ENCODE data around the gene GRHL1.

The GRHL1 gene

DNA sequence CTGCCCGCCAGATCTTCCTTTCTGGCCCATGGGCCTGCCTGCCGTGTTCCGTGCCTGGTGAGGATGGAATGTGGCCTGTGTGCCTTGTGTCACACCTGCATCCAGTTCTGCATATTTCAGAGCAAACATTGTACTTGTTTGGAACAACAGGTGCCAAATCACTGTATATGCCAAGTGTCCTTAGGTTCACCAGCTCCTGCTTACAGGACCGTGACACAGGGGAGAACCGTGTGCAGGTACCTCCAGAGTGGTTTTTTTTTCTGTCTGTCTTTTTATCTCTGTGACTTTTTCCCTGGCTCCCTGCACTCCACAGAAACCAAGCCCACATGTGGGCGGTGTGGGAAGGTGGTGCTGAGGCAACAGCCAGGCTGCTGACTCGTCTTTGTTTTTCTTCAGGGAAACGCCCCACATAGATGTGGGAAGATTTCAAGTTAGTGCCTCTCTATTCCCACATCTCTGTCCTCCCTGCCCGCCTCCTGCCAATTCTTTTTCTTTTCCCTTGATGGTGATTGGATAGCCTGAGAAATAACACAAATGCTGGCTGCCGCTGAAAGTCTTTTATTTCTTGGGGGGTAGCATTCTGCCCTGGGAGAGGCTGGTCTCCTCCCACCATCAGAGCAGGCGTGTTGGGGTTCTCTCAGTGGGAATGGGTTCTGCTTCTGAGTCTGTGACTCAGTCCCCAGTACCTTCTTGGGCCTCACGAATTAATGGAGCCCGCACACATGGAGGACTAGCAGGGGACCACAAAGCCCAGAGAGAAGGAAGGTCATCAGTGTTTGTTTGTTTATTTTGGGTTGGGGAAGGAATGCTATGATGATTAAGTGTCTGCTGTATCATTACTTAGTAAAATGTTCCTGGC, 21.4 kb downstream of the GRHL1 start:
- no peak for DNase-seq

- no peak for DNase-seq
Observed at GRCh38 chr2:9973690-9974089, 22.2 kb downstream of the GRHL1 start.

- no peak for DNase-seq
Observed at GRCh38 chr2:9974343-9974742, 22.9 kb downstream of the GRHL1 start.

GRCh38 chr2:9975328-9975727, 23.8 kb downstream of the GRHL1 start:
- no peak for DNase-seq

GRCh38 chr2:9975805-9976447, 24.4 kb downstream of the GRHL1 start:
- DNase-seq: no peak

DNA sequence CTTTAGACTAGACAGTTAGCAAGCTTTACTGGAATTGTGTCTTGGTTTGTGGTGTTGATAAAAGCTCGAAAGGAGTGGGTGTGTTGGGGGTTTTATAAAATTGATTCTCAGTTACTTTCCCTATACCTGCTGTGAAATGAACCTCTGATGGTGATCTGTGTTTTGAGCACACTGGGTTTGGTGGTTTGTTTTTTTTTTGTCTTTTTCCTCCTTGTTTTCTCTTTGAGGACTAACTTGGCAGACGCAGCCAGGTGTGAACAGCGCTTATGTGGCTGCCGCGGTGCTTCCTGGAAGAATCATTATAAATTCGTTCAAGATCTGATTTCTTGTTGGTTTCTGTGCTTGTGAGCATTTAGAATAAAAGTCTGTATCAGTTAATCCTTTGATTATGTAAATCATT, 28.5 kb downstream of the GRHL1 start:
- no peak for DNase-seq

- no peak for DNase-seq
Observed at GRCh38 chr2:9980520-9980919, 29.0 kb downstream of the GRHL1 start.

DNA sequence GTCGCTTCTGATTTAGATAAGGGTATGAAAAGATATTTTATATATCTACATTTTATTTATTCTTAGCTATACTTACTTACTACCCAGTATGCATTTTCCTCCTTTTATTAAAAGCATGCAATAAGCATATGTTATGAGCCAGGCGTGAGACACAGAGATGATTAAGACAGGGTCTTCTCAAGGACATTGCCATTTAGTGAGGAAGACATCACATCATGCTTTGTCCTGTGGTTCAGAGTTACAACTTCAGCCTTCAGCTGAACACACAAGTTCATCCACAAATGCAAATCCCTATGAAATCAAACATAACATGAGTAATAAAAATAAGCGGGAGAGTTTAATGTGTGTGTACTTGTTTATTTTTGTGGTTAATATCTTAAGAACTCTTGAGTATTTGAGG, 30.2 kb downstream of the GRHL1 start:
- DNase-seq: no peak

DNA sequence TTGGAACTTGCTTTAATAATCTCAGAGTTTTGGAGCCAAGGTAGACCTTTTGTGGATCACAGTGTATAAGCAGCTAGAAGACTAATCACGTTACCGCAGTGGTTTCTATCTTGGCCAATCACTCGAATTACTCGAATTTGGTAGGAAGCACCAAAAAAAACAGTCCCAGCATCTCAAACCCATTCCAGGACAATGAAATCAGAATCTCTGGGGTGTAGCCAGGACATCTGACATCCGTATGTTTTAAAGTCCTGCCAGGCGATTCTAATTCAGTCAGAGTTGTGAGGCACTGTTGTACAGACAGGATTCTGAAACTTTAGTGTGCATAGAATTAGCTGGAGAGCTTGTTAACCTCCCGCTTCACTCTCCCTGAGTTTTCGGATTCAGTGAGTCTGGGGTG, 30.8 kb downstream of the GRHL1 start:
- DNase-seq: no peak

DNA sequence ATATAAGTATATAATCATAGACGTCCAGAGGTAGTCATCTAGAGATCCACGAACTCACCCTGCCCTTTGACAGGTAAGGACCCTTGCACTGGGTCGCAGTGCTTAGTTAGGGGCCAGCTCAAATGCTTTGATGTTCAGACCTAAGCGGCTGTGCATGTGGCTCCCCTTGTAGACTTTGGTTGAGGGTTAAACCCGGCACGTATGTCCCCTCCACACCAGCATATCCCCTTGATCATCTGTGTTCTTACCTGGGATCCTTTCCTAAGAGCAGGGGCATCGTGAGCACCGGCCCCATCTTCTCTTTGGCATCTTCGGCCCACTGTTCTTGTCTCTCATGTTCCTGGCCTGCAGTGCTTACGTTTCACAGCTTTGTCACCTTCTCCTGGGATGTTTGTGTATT, 31.4 kb downstream of the GRHL1 start:
- no peak for DNase-seq

GRCh38 chr2:9983401-9984216, 32.1 kb downstream of the GRHL1 start:
- DNase-seq: no peak

GRCh38 chr2:9984217-9984739, 32.8 kb downstream of the GRHL1 start:
- DNase-seq: peak; percentile 21

DNA sequence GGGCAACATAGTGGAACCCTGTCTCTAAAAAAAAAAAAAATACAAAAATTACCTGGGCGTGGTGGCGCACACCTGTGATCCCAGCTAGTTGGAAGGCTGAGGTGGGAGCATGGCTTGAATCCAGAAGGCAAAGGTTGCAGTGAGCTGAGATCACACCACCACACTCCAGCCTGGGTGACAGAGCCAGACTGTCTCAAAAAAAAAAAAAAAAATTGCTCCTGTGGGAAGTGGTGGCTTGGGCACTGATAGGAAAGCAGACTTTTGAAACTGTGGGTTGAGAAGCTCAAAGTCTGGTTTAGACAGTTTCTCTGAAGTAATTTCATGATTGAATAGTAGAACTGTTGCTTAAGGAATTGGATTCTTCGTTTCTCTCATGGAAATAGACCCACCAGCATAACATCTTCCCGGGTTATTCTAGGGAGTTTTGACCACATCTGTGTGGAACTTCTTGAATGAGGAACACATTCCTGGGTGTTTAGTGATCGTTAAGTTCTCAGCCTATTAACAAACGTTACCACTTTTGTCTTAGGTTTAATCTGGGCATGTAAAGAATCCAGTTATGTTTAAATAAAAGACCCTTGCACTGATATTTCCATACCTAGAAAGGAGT, 33.5 kb downstream of the GRHL1 start:
- DNase-seq: no peak

- DNase-seq: no peak
Observed at GRCh38 chr2:9985531-9986328, 34.2 kb downstream of the GRHL1 start.

DNA sequence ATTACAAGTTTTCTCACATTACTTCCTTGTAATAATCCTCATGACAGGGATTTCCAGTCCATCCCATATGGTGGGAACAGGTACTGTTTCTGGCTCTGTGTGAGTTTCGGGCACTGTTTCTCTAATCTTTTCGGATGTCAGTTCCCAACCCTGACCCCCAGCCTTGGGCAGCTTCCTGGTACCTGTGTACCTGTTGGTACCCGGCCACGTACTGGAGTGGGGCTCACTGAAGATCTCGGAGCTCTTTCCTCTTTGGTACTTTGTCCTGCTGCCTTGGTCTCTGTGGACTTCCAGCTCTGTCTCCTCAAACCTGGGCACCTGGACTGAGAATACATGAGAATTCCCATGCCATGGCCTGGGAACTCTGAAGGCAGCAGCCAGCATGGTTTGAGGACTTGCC, 36.8 kb downstream of the GRHL1 start:
- no peak for DNase-seq

DNA sequence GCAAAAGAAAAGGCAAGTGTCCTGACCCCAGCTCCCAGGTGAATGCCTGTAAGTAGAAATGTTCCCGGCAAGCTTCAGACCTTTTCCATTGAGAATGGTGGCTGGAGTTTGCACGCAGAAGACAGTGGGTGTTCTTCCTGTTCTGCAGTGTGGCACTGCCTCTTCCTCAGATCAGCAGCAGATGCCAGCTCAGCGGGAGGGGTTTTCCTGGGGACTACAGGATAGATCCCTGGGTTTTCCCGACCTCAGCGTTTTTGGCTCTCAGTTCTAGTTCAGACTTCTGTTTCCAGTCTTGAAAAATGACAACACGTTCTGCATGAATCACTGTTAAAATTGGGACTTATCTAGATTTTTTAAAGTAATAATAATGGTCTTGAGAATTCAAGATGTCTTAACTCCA, 39.2 kb downstream of the GRHL1 start:
- DNase-seq: no peak

GRCh38 chr2:9991221-9991620, 39.7 kb downstream of the GRHL1 start:
- DNase-seq: no peak

DNA sequence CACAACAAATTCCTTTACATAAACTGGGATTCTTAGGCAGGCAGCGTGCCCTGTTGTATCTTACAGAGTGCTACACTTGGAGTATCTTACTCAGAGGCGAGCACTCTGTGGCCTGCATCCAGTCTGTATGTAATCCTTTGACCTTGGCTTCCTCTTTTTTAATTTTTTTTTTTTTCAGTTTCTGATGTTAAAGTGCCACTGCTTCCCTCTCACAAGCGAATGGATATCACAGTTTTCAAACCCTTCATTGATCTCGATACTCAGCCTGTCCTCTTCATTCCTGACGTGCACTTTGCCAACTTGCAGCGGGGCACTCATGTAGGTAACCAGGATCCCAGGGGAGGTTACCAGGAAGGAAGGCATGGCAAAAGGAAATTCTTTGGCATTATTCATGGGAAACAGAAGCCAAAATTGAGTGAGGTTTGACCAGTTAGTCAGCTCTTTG, 40.4 kb downstream of the GRHL1 start:
- DNase-seq: no peak

DNA sequence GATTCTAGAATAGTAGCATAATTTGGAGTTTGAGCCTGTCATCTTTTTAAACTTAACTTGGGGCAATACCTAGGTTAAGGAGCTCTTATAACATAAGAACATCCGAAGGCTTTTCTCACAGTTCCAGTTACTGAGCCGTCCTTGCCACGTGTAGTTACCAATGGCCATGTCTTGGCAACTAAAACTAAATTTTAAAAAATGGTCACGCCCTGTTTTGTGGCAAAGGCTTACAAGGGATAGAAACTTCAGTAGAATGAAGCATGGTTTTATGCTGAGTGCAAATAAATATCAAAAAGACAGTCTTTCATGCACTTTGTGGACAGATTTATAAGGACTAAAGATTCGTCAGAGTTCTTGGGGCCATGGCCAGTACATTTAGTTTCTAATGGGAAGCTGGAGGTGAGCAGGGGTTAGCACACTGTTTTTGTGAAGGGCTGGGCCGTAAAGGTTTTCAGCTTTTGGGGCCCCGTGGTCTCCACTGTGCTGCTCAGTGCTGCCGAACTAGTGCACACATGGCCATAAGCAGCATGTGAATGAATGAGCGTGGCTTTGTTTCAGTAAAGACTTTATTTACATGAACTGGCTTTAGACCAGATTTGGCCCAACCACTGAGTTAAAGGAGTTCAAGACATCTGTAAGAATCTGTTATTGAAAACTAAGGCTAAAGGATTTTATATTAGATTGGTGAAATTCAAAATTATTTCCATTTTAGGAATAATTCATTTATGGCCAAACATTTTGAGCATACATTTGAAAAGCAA, 41.1 kb downstream of the GRHL1 start:
- no peak for DNase-seq

DNA sequence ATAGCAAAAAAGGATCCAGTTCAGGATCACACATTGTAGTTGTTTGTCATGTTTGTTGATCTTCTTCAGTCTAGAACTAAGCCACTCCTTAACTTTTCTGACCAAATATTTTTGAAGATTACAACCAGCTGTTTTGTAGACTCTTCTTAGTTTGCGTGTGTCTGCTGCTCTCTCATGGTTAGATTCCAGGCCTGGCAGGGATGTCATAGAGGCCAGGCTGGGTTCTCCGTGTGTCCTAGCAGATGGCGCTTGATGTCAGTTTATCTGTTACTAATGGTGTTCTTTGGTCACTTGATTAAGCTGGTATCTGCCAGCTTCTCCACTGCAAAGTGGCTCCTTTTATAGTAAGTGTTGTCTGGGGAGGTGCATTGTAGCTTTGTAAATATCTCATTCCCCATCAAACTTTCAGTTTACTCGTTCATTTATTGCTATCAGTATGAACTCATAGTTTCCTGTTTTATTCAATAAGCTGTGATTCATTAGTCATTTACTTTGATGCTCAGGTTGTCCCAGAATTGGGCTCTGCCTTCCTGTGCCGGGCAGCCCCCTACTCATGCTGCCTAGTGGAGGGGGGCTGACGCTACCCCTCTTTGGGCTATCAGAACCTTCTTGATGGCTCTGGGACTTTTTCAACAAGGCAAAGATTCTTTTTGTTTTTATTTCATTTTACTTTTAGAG, 42.1 kb downstream of the GRHL1 start:
- no peak for DNase-seq

GRCh38 chr2:9994462-9994861, 43.0 kb downstream of the GRHL1 start:
- no peak for DNase-seq
